Spleen (tissue), 7 donors: ENCODE measurements around the gene COL1A1.

Source experiments
- POLR2AphosphoS5 ChIP-seq, 3 donors: sonication (generic); formaldehyde crosslinking; IDR thresholded peaks; one replicate each; pipeline ENCODE4 v1.5.1; 2017; ENCODE audit warnings: antibody characterized with exemption in 3 of 3
- TF ChIP-seq, protein P1 (sequence below), 11 experiments: fragments of 200-600 bp in 7 of 11; fragments of 450-650 bp in 4 of 11; sonication (generic) in 4 of 11; IDR thresholded peaks in 8 of 11; conservative IDR thresholded peaks in 3 of 11; 1 replicate in 7 of 11; 2 replicates in 4 of 11; pipeline versions ENCODE4 v1.4.0 to v1.8.0; 2016 to 2021; ENCODE audit warnings: antibody characterized with exemption in 11 of 11, inconsistent platforms in 4 of 11, mild to moderate bottlenecking in 1 of 11
- donor health status: DM: no; HTN: no; CAD: no; lungs with moderate emphysema.
- donor health status: DM: no; HTN: no; CAD: no.
- donor health status: DM: no; HTN: no; CAD: no.

- TF ChIP-seq, protein P1, sequence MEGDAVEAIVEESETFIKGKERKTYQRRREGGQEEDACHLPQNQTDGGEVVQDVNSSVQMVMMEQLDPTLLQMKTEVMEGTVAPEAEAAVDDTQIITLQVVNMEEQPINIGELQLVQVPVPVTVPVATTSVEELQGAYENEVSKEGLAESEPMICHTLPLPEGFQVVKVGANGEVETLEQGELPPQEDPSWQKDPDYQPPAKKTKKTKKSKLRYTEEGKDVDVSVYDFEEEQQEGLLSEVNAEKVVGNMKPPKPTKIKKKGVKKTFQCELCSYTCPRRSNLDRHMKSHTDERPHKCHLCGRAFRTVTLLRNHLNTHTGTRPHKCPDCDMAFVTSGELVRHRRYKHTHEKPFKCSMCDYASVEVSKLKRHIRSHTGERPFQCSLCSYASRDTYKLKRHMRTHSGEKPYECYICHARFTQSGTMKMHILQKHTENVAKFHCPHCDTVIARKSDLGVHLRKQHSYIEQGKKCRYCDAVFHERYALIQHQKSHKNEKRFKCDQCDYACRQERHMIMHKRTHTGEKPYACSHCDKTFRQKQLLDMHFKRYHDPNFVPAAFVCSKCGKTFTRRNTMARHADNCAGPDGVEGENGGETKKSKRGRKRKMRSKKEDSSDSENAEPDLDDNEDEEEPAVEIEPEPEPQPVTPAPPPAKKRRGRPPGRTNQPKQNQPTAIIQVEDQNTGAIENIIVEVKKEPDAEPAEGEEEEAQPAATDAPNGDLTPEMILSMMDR (IDR thresholded peaks at IDR 0.05 in 8 of 11, conservative IDR thresholded peaks at IDR 0.05 in 3 of 11): peak; percentile 98 to 100 (median 100)
- TF ChIP-seq POLR2AphosphoS5 (IDR thresholded peaks at IDR 0.05): peak in 1 of 3 donors; percentile 34
Observed at GRCh38 chr17:50200457-50201275, 765 bp downstream of the COL1A1 start.
